ENCODE measurements around the gene TRIM17.
A peak's percentile ranks its signal among the peaks of the same experiment; 100 is the strongest.

TRIM17 gene

DNA sequence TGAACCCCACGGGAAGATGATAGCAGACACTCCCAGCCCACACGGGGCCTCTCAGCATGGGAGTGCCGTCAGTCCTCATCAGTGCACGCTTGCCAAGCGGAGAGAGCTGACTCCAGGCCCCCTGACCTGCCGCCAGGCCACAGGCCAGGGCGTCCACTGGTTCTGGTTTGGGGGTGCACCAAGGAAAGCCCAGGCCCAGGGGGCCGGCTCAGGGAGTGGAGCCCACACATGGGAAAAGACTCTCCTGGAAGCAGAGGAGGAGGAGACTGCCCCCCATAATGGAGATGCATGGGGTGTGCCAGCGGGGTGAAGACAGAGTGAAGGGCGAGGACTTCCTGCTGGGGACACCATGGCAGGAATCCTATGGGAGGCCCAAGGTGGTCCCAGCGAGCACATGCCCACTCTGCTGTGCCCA is 16.4 kb downstream of the TRIM17 start:
- no peak for DNase-seq

GRCh38 chr1:228399531-228400236 is 17.0 kb downstream of the TRIM17 start:
- DNase-seq, result no peak

GRCh38 chr1:228398741-228399461 is 17.8 kb downstream of the TRIM17 start:
- DNase-seq, result no peak

DNA sequence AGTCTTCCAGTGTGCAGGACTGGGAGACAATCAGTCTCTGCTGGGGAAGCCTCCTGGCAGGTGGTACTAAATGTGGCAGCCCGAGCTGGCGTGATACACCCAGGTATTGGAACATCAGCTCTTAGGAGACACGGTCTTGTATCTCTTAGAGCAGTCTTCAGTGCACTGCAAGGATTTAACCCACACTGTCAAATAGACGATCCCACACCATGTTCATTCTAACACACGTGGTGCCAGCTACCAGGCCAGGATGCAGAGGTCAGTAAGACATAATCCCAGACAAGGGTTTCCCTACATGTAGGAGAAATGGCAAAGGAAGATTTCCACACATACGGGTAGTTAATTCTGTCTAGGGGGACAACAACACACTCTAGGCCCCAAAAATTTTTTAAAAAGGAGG is 18.7 kb downstream of the TRIM17 start:
- no peak for DNase-seq

- no peak for DNase-seq
Measured at GRCh38 chr1:228396770-228397662, 19.6 kb downstream of the TRIM17 start.

GRCh38 chr1:228394571-228395394 is 21.9 kb downstream of the TRIM17 start:
- no peak for DNase-seq

DNA sequence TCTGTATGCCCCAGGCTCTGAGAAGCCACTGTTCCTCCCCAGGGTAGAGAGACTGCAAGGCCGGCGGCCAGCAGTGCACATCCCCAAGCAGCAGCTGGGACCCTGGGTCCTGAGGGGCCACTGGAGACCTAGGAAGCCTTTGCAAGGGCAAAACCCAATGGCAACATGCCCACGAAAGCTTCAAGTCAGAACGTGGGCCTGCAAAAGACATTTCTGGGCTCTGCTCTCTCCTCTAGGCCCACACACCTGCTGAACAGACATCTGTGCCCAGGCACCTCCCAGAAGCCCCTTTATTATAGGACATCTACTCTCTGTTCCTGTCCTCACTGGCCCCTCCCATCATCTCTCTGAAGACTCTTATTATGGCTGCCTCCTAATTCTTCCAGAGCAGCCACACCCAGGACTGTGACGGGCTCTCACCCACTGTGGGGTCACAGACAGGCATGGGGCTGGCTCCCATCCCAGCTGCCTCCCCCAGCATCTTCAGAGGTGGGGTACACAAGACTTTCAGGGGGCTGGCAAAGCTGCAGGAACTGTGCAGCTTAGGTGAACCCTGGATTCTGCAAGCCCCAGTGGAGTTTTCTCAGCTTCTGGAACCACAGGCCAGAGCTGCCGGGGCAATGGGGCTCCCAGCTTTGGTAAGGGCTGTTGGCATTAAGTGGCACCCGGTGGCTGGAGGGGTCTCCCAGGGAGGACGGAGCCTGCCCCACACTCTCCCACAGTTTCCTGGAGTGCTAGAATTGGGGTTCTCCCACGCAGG is 22.7 kb downstream of the TRIM17 start:
- no peak for DNase-seq

DNA sequence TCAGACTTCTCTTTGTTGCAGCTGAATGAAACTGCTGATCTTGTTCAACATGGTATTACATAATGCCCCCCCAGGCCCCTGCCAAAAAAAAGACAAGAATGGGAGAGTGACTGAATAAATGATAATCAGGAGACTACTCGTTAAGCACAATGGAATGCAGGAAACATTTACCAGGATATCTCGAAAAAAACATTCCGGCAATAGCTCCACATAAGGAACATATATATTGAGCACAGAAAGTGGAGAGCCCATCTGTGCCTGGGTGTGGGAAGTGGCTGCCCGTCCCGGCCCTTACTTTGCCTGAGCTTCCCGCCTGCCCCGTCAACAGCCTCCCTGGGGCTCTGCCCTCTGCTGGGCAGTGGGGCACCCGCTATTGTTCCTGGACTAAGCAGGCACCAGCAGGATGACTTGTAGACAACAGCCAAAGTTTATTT is 23.4 kb downstream of the TRIM17 start:
- DNase-seq, result no peak

DNA sequence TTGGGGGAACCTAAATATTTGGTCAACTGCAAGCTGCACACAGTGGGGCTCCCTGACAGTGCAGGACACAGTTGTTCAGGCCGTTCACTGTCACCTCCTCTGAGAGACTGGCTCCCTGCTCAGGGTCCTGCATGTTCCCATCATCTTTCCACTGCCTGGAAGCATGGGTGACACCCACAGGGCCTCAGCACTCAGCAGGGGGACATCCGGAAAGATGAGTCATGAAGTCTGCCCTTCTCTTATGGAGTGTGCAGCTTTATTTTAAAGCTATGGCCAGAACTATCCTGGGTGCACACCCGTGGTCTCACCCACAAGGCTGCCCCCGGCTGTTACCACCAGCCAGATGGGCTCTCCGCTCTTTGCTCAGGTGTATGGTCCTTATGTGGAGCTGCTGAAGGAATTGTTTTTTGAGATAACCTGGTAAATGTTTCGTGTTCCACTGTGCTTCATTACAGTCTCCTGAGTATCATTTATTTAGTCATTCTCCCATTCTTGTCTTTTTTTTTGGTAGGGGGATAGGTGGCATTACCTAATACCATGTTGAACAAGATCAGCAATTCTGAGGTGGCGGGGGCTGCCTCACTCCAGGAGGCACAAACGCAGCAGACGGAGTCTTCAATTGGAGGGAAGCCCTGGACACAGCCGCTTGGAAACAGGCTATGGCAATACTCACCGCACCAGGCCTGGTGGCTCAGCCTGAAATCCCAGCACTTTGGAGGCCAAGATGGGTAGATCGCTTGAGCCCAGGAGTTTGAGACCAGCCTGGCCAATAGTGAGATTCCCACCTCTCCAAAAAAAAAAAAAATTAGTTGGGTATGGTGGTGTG is 24.3 kb downstream of the TRIM17 start:
- no peak for DNase-seq

GRCh38 chr1:228391411-228392020 is 25.1 kb downstream of the TRIM17 start:
- no peak for DNase-seq

DNA sequence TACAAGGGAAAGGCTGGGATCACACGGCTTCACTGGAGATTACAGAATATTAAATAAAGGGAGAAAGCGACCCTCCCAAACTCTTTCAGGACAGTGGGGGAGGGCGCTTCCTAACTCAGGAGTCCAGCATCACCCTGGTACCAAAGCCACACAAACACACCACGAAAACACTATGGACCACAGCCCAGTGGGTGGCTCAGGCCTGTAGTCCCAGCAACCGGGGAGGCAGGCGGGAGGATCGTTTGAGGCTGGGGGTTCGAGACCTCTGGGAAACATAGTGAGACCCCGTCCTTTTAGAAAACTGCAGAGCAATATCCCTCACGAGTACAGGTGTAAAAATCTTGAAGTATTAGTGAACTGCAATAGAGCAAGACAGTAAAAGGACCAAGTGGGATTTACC is 26.0 kb downstream of the TRIM17 start:
- DNase-seq, result no peak

DNA sequence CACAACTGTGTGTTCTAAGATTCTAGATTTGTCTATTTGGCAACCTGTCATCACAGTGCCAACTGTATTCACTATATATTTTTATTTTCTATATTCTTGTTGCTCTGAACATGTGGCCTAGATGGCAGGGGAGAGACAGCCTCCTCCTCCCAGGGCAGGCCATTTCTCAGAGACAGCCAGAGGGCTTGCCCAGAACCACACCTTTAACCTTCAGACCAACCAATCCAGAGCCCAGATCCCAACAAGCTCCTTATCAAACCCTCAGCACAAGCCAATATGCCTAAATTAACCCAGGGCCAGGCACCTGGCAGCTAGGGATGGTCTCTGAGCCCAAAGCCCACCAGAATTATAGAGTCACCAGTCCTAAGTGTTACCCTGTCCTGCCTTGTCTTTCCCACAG is 29.3 kb downstream of the TRIM17 start:
- no peak for DNase-seq

DNA sequence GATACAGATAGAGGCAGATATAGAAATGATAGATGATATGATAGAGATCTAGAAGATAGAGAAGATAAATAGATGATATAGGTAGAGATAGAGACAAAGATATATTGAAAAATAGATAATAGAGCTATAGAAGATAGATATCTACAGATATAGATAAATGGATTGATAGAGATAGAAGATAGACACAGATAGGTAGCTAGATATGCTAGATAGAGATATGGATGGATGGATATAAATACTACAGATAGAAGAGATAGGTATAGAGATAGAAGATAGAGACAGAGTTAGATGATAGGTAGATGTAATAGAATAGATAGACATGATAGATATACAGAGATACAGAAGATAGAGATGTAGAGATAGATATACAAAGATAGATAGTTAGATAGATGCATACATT is 31.4 kb downstream of the TRIM17 start:
- no peak for DNase-seq

DNA sequence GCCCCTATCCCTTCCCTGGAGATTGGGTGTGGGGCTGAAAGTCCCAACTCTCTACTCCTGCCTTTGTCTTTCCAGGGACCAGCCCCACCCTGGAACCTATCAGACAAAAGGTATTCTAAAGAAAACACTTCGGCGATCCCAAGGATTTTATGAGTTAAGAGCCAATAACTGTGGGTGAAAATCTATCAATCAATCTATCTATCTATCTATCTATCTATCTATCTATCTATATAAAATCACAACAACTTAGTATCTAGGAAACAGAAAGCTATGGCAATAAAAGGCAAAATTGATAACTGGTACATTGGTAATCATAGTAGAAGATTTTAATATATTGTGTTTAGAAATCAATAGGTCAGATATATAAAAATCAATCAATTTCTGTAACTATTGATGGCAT is 32.9 kb downstream of the TRIM17 start:
- no peak for DNase-seq

- no peak for DNase-seq
Measured at GRCh38 chr1:228381356-228381755, 35.3 kb downstream of the TRIM17 start.

DNA sequence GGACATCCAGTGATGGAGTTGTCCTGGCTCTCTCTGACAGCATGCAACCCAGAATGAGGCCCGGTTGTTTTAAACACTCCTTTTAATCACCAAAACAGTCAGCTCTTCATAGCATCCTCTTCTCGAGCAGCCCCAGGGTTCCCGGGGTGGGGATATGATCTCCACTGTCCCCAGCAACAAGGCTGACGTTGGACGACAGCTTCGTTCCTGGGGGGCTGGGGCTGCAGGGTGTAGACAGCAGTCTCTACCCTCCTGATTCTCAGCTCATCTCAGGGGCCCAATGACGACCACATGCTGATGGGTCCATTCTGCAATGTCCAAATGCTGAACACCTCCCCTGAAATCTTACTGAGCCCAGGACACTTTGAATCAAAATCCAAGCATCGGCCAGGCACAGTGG is 37.0 kb downstream of the TRIM17 start:
- no peak for DNase-seq

GRCh38 chr1:228378873-228379460 is 37.7 kb downstream of the TRIM17 start:
- DNase-seq, result no peak

DNA sequence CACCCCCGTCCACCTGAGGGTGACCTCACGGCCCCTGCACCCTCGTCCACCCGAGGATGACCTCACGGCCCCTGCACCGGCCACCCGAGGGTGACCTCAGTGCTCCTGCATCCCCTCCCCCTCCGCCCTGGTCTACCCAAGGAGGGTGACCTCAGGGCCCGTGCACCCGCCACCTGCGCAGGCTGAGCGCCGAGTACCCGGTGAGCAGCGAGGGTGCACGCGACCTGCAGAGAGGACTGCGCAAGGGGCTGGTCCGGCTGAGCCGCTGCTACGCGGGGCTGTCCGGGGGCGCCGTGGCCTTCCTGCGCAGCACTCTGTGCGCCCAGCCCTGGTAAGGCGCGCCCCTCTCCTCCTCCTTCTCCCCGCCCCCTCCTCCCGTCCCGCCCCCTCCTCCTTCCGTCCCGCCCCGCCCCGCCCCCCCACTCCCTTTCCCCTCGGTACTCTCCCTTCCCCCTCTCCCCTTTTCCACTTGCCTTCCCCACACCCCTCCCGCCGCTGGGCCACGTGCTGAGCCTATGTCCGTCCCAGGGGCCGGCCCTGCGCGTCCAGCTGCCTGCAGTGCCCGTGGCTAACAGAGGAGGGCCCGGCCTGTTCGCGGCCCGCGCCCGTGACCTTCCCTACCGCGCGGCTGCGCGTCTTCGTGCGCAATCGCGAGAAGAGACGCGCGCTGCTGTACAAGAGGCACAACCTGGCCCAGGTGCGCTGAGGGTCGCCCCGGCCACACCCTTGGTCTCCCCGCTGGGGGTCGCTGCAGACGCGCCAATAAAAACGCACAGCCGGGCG is 38.4 kb downstream of the TRIM17 start:
- peak; percentile 89 for DNase-seq

GRCh38 chr1:228377664-228378089 is 39.0 kb downstream of the TRIM17 start:
- DNase-seq, result peak; percentile 8

Data from NCI-H2171 treated with DMSO at 0.1 percent for 48 hours (cell line).